B cell (primary cell): Measurements from ENCODE around the gene TNIK.

Experiments used
- CTCF ChIP-seq: fragments of 200-600 bp; IDR thresholded peaks from one replicate; pipeline ENCODE4 v1.8.0; 2022; ENCODE audit warnings: antibody characterized with exemption, mild to moderate bottlenecking
- EZH2 ChIP-seq: IDR thresholded peaks from 2 replicates; pipeline ENCODE4 v1.6.1; 2012; ENCODE audit warnings: borderline replicate concordance, low read depth, mild to moderate bottlenecking, moderate library complexity, low read length; ENCODE audit not compliant: insufficient read depth, poor library complexity, severe bottlenecking

GRCh38 chr3:171183042-171183441, 277.2 kb downstream of the TNIK start:
- TF ChIP-seq CTCF: no peak
- no peak for TF ChIP-seq EZH2
